WTC11 (cell line): ENCODE data around the gene MVP. TPM values are rescaled to one million over a fixed set of nuclear protein-coding genes. Genes with fewer than 3 reads are reported as not detected.
A peak's percentile ranks its signal among the peaks of the same experiment; 100 is the strongest.

Experiments used
- ATAC-seq: fragments of 200-7000 bp; cut with Tn5 transposase; 2 replicates; pipeline ENCODE4 v1.10.0; 2021; ENCODE audit warnings: mild to moderate bottlenecking, moderate library complexity
- CTCF ChIA-PET: fragments of 300-600 bp; sonication (Branson Sonifier 250); formaldehyde crosslinking; loops from one replicate; lab custom pipeline; 2021; ENCODE audit warnings: antibody characterized with exemption; lab: Charles Lee
- POLR2A ChIA-PET: fragments of 350-600 bp; sonication (Branson Sonifier 250); formaldehyde crosslinking; loops from one replicate; lab custom pipeline; 2021; ENCODE audit warnings: antibody characterized with exemption; lab: Charles Lee
- DNase-seq: peaks from one replicate; pipeline ENCODE4 v3.0.0; 2021; ENCODE audit warnings: low spot score
- H3K27ac Mint-ChIP-seq: 2 replicates; pipeline ENCODE4 v1.8.0; 2021; ENCODE audit warnings: mixed read lengths
- H3K27me3 Mint-ChIP-seq: 2 replicates; pipeline ENCODE4 v1.8.0; 2021; ENCODE audit warnings: low read depth, mild to moderate bottlenecking, moderate library complexity, mixed read lengths
- H3K36me3 Mint-ChIP-seq: 2 replicates; pipeline ENCODE4 v1.8.0; 2021; ENCODE audit warnings: mixed read lengths
- H3K4me1 Mint-ChIP-seq: 2 replicates; pipeline ENCODE4 v1.8.0; 2022; ENCODE audit warnings: mixed read lengths
- H3K4me3 Mint-ChIP-seq: 2 replicates; pipeline ENCODE4 v1.8.0; 2021; ENCODE audit warnings: mild to moderate bottlenecking, moderate library complexity, mixed read lengths
- H3K9me3 Mint-ChIP-seq: 2 replicates; pipeline ENCODE4 v1.8.0; 2021; ENCODE audit warnings: mixed read lengths
- CBFB ChIP-seq: sonication (generic); formaldehyde crosslinking; IDR thresholded peaks from 2 replicates; pipeline ENCODE4 v1.8.1; 2022; ENCODE audit warnings: mild to moderate bottlenecking, low read depth, missing genetic modification reagents
- TCF7 ChIP-seq: sonication (generic); formaldehyde crosslinking; IDR thresholded peaks from 2 replicates; pipeline ENCODE4 v1.8.0; 2022; ENCODE audit warnings: mild to moderate bottlenecking, low read depth, missing genetic modification reagents, moderate library complexity
- TEAD1 ChIP-seq: sonication (generic); formaldehyde crosslinking; IDR thresholded peaks from 2 replicates; pipeline ENCODE4 v1.8.0; 2022; ENCODE audit warnings: mild to moderate bottlenecking, missing genetic modification reagents
- TP53 ChIP-seq: sonication (generic); formaldehyde crosslinking; IDR thresholded peaks from 2 replicates; pipeline ENCODE4 v1.8.1; 2023; ENCODE audit warnings: mild to moderate bottlenecking, missing genetic modification reagents
- ZNF416 ChIP-seq: fragments of 250-450 bp; sonication (Bioruptor Pico); IDR thresholded peaks from 2 replicates; pipeline ENCODE4 v1.9.0; 2021; ENCODE audit warnings: mild to moderate bottlenecking, inconsistent platforms
- total RNA-seq: library from RNA; stranded (reverse); gene quantifications from 3 replicates; pipeline ENCODE4 v1.2.3, GENCODE V29; 2021
- TF ChIP-seq, protein P1 (sequence below): sonication (generic); formaldehyde crosslinking; IDR thresholded peaks from 2 replicates; pipeline ENCODE4 v1.8.1; 2022; ENCODE audit warnings: low read depth, missing genetic modification reagents, borderline replicate concordance
- TF ChIP-seq, protein P2 (sequence below): sonication (generic); formaldehyde crosslinking; IDR thresholded peaks from 2 replicates; pipeline ENCODE4 v1.8.0; 2022; ENCODE audit warnings: mild to moderate bottlenecking, missing genetic modification reagents
- TF ChIP-seq, protein P3 (sequence below): fragments of 250-450 bp; sonication (Bioruptor Pico); IDR thresholded peaks from 2 replicates; pipeline ENCODE4 v1.9.0; 2021; ENCODE audit warnings: mild to moderate bottlenecking
- TF ChIP-seq, protein P4 (sequence below): sonication (generic); formaldehyde crosslinking; IDR thresholded peaks from 2 replicates; pipeline ENCODE4 v1.8.1; 2022; ENCODE audit warnings: missing genetic modification reagents, borderline replicate concordance
- TF ChIP-seq, protein P5 (sequence below): fragments of 250-450 bp; sonication (Bioruptor Pico); IDR thresholded peaks from 2 replicates; pipeline ENCODE4 v1.9.0; 2021; ENCODE audit warnings: mild to moderate bottlenecking, borderline replicate concordance

The MVP gene
- total RNA-seq, 1 experiment from 2014 or later, result 10.8 TPM

DNA sequence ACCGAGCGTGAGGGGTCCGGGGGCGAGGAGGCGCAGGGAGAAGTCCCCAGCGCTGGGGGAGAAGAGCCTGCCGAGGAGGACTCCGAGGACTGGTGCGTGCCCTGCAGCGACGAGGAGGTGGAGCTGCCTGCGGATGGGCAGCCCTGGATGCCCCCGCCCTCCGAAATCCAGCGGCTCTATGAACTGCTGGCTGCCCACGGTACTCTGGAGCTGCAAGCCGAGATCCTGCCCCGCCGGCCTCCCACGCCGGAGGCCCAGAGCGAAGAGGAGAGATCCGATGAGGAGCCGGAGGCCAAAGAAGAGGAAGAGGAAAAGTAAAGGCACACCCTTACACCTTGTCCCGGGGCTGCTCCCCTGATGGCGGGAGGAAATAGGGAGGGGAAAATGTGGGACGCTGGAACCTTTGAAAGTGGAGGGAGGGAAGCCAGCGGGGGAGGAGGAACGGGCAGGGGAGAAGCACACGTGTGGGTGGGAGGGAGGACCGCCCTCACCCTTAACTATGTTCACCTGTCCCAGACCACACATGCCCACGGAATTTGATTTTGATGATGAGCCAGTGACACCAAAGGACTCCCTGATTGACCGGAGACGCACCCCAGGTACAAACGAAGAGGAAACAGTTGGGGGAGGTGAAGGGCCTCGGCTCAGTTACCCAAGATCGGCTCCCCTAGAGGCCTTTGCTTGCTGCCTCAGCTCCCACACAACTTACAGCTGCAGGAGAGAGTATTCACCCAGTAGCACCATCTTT is 3.4 kb upstream of the MVP start (continued):
- no peak for TF ChIP-seq TP53 (CRISPR knock-in tag)
- TF ChIP-seq, protein P1, sequence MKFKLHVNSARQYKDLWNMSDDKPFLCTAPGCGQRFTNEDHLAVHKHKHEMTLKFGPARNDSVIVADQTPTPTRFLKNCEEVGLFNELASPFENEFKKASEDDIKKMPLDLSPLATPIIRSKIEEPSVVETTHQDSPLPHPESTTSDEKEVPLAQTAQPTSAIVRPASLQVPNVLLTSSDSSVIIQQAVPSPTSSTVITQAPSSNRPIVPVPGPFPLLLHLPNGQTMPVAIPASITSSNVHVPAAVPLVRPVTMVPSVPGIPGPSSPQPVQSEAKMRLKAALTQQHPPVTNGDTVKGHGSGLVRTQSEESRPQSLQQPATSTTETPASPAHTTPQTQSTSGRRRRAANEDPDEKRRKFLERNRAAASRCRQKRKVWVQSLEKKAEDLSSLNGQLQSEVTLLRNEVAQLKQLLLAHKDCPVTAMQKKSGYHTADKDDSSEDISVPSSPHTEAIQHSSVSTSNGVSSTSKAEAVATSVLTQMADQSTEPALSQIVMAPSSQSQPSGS (CRISPR knock-in tag), result no peak
- TF ChIP-seq CBFB, result 0 out of 2 replicates have a peak, but pooled peaks have one; percentile 47

DNA sequence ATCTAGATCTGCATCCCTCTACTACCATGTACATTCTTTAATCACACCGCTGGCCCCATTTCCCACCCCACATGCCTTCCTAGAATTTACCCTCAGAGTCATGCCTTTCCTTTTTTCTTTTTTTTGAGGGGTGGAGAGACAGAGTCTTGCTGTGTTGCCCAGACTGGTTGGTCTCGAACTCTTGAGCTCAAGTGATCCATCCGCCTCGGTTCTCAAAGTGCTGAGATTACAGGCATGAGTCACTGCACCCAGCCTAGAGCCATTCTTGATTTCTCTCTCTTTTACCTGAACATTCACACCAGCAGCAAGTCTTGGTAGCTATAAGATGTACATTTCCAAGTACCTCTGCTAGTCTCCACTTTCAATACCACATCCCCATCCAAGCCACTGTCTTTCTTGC is 2.2 kb upstream of the MVP start:
- POLR2A ChIA-PET, result interaction anchor here (0.7 kb wide), 1 partner anchor 25 kb away, joined by 4 read pairs; no protein-coding TSS in a partner anchor
- DNase-seq, result no peak
- Mint-ChIP-seq H3K27ac (peak overlapping the region; percentile 85), H3K9me3 (no peaks in the 10 kb centered on the region), H3K4me1 (peaks cover 57% of the 10 kb centered on the region), H3K4me3 (peak overlapping the region; percentile 63)
- CTCF ChIA-PET, result interaction anchor here (0.6 to 6.0 kb wide), 6 partner anchors 11 to 214 kb away, joined by 3 to 50 read pairs (median 12); partner anchors contain the start of genes MAZ and TLCD3B
- TF ChIP-seq, protein P2, sequence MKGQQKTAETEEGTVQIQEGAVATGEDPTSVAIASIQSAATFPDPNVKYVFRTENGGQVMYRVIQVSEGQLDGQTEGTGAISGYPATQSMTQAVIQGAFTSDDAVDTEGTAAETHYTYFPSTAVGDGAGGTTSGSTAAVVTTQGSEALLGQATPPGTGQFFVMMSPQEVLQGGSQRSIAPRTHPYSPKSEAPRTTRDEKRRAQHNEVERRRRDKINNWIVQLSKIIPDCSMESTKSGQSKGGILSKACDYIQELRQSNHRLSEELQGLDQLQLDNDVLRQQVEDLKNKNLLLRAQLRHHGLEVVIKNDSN (CRISPR knock-in tag), result no peak
- TF ChIP-seq ZNF416 (CRISPR knock-in tag) (no peak), TCF7 (CRISPR knock-in tag) (no peak), TEAD1 (no peak)
- TF ChIP-seq, protein P3, sequence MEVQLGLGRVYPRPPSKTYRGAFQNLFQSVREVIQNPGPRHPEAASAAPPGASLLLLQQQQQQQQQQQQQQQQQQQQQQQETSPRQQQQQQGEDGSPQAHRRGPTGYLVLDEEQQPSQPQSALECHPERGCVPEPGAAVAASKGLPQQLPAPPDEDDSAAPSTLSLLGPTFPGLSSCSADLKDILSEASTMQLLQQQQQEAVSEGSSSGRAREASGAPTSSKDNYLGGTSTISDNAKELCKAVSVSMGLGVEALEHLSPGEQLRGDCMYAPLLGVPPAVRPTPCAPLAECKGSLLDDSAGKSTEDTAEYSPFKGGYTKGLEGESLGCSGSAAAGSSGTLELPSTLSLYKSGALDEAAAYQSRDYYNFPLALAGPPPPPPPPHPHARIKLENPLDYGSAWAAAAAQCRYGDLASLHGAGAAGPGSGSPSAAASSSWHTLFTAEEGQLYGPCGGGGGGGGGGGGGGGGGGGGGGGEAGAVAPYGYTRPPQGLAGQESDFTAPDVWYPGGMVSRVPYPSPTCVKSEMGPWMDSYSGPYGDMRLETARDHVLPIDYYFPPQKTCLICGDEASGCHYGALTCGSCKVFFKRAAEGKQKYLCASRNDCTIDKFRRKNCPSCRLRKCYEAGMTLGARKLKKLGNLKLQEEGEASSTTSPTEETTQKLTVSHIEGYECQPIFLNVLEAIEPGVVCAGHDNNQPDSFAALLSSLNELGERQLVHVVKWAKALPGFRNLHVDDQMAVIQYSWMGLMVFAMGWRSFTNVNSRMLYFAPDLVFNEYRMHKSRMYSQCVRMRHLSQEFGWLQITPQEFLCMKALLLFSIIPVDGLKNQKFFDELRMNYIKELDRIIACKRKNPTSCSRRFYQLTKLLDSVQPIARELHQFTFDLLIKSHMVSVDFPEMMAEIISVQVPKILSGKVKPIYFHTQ (CRISPR knock-in tag), result no peak
- TF ChIP-seq, protein P4, sequence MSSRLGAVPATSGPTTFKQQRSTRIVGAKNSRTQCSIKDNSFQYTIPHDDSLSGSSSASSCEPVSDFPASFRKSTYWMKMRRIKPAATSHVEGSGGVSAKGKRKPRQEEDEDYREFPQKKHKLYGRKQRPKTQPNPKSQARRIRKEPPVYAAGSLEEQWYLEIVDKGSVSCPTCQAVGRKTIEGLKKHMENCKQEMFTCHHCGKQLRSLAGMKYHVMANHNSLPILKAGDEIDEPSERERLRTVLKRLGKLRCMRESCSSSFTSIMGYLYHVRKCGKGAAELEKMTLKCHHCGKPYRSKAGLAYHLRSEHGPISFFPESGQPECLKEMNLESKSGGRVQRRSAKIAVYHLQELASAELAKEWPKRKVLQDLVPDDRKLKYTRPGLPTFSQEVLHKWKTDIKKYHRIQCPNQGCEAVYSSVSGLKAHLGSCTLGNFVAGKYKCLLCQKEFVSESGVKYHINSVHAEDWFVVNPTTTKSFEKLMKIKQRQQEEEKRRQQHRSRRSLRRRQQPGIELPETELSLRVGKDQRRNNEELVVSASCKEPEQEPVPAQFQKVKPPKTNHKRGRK (CRISPR knock-in tag), result no peak
- TF ChIP-seq, protein P5, sequence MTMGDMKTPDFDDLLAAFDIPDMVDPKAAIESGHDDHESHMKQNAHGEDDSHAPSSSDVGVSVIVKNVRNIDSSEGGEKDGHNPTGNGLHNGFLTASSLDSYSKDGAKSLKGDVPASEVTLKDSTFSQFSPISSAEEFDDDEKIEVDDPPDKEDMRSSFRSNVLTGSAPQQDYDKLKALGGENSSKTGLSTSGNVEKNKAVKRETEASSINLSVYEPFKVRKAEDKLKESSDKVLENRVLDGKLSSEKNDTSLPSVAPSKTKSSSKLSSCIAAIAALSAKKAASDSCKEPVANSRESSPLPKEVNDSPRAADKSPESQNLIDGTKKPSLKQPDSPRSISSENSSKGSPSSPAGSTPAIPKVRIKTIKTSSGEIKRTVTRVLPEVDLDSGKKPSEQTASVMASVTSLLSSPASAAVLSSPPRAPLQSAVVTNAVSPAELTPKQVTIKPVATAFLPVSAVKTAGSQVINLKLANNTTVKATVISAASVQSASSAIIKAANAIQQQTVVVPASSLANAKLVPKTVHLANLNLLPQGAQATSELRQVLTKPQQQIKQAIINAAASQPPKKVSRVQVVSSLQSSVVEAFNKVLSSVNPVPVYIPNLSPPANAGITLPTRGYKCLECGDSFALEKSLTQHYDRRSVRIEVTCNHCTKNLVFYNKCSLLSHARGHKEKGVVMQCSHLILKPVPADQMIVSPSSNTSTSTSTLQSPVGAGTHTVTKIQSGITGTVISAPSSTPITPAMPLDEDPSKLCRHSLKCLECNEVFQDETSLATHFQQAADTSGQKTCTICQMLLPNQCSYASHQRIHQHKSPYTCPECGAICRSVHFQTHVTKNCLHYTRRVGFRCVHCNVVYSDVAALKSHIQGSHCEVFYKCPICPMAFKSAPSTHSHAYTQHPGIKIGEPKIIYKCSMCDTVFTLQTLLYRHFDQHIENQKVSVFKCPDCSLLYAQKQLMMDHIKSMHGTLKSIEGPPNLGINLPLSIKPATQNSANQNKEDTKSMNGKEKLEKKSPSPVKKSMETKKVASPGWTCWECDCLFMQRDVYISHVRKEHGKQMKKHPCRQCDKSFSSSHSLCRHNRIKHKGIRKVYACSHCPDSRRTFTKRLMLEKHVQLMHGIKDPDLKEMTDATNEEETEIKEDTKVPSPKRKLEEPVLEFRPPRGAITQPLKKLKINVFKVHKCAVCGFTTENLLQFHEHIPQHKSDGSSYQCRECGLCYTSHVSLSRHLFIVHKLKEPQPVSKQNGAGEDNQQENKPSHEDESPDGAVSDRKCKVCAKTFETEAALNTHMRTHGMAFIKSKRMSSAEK (CRISPR knock-in tag), result no peak
- TF ChIP-seq, all 79 proteins: peak for 0
- no peak for ATAC-seq
- peaks cover 30% of the 10 kb centered on the region for H3K36me3 Mint-ChIP-seq
- no peaks in the 10 kb centered on the region; the same call in 1 of the 2 replicates for H3K27me3 Mint-ChIP-seq
